Measurements from ENCODE around the gene TMUB2.

The TMUB2 gene

DNA sequence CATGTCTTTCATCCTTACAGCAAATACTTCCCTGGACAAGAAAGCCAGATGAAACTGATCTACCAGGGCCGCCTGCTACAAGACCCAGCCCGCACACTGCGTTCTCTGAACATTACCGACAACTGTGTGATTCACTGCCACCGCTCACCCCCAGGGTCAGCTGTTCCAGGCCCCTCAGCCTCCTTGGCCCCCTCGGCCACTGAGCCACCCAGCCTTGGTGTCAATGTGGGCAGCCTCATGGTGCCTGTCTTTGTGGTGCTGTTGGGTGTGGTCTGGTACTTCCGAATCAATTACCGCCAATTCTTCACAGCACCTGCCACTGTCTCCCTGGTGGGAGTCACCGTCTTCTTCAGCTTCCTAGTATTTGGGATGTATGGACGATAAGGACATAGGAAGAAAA lies 3.7 kb downstream of the TMUB2 start:
- TF ChIP-seq, protein P1, sequence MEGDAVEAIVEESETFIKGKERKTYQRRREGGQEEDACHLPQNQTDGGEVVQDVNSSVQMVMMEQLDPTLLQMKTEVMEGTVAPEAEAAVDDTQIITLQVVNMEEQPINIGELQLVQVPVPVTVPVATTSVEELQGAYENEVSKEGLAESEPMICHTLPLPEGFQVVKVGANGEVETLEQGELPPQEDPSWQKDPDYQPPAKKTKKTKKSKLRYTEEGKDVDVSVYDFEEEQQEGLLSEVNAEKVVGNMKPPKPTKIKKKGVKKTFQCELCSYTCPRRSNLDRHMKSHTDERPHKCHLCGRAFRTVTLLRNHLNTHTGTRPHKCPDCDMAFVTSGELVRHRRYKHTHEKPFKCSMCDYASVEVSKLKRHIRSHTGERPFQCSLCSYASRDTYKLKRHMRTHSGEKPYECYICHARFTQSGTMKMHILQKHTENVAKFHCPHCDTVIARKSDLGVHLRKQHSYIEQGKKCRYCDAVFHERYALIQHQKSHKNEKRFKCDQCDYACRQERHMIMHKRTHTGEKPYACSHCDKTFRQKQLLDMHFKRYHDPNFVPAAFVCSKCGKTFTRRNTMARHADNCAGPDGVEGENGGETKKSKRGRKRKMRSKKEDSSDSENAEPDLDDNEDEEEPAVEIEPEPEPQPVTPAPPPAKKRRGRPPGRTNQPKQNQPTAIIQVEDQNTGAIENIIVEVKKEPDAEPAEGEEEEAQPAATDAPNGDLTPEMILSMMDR (IDR thresholded peaks at IDR 0.05; ENCODE audit: control insufficient read depth, extremely low read depth, insufficient read depth), result no peak
- DNase-seq (ENCODE audit: low read depth), result no peak

DNA sequence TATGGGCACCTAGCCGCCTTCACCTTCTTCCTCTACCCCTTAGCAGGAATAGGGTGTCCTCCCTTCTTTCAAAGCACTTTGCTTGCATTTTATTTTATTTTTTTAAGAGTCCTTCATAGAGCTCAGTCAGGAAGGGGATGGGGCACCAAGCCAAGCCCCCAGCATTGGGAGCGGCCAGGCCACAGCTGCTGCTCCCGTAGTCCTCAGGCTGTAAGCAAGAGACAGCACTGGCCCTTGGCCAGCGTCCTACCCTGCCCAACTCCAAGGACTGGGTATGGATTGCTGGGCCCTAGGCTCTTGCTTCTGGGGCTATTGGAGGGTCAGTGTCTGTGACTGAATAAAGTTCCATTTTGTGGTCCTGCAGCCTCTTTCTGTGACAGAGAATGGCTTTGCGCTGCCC lies 4.6 kb downstream of the TMUB2 start:
- TF ChIP-seq, protein P1 (IDR thresholded peaks at IDR 0.05; ENCODE audit: control insufficient read depth, extremely low read depth, insufficient read depth), result no peak
- no peak for DNase-seq (ENCODE audit: low read depth)
- no peak overlapping the region for H3K4me3 ChIP-seq (ENCODE audit: low read depth, low read length)

More for the DNA sequence above, 3.7 kb downstream of the TMUB2 start:
- H3K4me3 ChIP-seq (ENCODE audit: low read depth, low read length), result no peak overlapping the region

DNA sequence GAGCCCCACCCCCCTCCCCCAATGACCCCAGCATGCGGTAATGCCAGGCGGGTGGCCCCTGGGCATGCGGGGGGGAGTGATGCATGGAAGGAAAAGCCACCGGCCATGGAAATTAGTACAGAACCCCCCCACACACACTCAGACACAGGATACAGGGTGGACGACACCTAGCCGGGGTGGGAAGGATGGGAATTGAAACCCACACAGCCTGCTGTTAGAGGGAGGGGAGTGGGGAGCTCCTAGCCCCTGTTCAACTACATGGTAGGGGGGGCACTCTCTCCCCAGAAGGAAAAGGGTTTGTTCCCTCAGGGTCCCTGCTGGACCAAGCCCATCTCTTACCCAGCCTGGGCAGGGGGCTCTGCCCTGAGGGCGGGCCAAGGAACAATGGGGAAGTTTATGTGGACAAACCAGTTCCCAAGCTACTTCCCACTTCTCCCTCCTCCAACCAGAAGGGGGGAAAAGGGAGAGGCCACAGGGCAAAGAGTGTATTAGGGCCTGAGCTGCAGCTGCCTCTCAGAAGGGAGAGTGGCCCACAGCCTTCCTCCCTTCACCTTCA lies 5.2 kb downstream of the TMUB2 start:
- TF ChIP-seq, protein P1 (IDR thresholded peaks at IDR 0.05; ENCODE audit: control insufficient read depth, extremely low read depth, insufficient read depth), result no peak
- no peak for DNase-seq (ENCODE audit: low read depth)
- H3K4me3 ChIP-seq (ENCODE audit: low read depth, low read length), result no peak overlapping the region

DNA sequence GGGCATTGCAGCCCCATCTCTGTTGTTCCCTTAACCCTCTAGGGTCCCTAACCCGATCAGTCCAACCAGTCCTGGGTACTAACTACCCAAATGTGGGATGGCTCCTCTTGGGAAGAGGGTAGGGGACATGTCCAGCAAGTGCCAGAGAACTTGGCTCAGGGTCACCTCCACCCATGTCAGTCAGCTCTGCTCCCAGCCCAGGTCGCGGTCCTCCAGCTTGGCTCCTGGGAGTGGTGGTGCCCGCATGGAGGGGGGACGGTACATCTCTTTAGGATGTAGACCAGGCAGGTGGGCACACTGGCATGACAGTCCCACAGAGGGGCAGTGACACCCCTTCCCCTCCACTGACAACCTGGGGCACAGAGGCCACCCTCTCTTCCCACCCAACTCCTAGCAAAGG lies 6.0 kb downstream of the TMUB2 start:
- no peak overlapping the region for H3K4me3 ChIP-seq (ENCODE audit: low read depth, low read length)
- TF ChIP-seq, protein P1 (IDR thresholded peaks at IDR 0.05; ENCODE audit: control insufficient read depth, extremely low read depth, insufficient read depth), result no peak
- no peak for DNase-seq (ENCODE audit: low read depth)

DNA sequence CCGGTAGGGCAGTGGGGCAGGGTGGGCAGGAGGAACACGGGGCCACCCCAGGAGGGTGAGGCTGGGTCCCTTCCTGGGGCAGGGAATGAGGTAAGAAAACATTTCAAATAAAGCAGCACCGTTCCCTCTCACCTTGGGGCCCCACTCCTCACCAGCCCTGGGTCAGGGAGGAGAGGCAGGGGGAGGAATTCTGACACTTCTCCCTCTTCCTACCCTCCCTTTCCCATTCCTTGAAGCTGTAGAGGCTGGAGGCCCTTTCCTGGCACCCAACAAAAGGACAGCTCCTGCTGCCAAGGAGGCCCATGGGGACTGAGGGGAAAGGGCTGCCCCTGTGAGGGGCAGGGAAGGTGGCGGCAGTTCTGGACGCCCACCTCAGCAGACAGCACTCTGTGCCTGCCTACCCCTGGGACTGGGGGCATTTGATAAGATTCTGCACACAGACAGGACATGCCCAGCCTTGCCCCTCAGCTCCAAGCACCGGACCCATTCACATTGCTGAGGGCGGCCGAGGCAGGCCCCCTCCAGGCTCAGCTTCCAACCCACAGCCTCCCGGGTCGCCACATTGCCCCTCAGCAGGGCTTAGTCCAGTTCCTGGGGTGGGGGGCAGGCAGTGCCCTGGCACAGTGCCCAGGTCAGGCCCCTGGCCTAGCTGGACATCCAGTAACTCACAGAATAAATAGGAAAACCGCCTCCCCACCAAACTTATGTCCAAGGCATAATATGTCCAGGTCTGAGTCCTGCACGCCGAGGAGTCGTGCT lies 6.7 kb downstream of the TMUB2 start:
- H3K4me3 ChIP-seq (ENCODE audit: low read depth, low read length), result no peak overlapping the region
- no peak for DNase-seq (ENCODE audit: low read depth)
- TF ChIP-seq, protein P1 (IDR thresholded peaks at IDR 0.05; ENCODE audit: control insufficient read depth, extremely low read depth, insufficient read depth), result no peak

DNA sequence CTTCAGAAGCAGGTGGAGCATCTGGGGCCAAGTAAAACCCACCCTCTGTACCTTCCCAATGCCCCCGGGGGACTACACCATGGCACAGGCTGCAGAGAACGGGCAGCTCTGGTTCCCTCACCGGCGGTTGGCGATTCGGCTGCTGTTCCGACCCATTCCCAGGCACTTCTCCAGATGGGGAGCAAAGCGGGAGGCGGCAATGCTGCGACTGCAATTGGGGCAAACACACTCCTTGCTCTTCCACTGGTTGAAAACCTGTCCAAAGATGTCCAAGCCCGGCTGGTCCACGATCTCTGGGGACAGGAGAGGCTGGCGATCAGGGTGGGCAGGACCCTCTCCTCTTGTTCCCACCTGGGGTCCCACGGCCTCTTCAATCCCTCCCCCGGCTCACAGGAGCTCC lies 10.3 kb downstream of the TMUB2 start:
- no peak for DNase-seq (ENCODE audit: low read depth)
- TF ChIP-seq, protein P1 (IDR thresholded peaks at IDR 0.05; ENCODE audit: control insufficient read depth, extremely low read depth, insufficient read depth), result no peak
- no peak overlapping the region for H3K4me3 ChIP-seq (ENCODE audit: low read depth, low read length)
